ENCODE measurements around the gene GPD1. TPM values are rescaled to one million over a fixed set of nuclear protein-coding genes. Genes with fewer than 3 reads are reported as not detected.

GPD1 gene
- 2.0 and 2.1 TPM in 2 replicates for total RNA-seq
- long read RNA-seq, partial matches to known transcripts: 0 of 4 reads
- long read RNA-seq, other reads (novel, unspliced or antisense): 3 of 4 reads

- H3K27ac Mint-ChIP-seq: peak within 1 kb of the TSS; percentile 29
- peaks cover 18% of the 10 kb centered on the region for H3K4me1 Mint-ChIP-seq (ENCODE audit: low read depth)
- peaks cover 7% of the 10 kb centered on the region for H3K27me3 Mint-ChIP-seq
- H3K36me3 Mint-ChIP-seq (ENCODE audit: insufficient read depth): peaks cover 9% of the 10 kb centered on the region
- DNase-seq (ENCODE audit: low spot score, unreplicated experiment): peak; percentile 37
- TF ChIP-seq, protein P1, sequence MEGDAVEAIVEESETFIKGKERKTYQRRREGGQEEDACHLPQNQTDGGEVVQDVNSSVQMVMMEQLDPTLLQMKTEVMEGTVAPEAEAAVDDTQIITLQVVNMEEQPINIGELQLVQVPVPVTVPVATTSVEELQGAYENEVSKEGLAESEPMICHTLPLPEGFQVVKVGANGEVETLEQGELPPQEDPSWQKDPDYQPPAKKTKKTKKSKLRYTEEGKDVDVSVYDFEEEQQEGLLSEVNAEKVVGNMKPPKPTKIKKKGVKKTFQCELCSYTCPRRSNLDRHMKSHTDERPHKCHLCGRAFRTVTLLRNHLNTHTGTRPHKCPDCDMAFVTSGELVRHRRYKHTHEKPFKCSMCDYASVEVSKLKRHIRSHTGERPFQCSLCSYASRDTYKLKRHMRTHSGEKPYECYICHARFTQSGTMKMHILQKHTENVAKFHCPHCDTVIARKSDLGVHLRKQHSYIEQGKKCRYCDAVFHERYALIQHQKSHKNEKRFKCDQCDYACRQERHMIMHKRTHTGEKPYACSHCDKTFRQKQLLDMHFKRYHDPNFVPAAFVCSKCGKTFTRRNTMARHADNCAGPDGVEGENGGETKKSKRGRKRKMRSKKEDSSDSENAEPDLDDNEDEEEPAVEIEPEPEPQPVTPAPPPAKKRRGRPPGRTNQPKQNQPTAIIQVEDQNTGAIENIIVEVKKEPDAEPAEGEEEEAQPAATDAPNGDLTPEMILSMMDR (IDR thresholded peaks at IDR 0.05; ENCODE audit: unreplicated experiment): peak; percentile 14
- H3K9me3 Mint-ChIP-seq (ENCODE audit: low read depth): no peaks in the 10 kb centered on the region
- no peak within 1 kb of the TSS for H3K4me3 Mint-ChIP-seq (ENCODE audit: low read depth)
Observed at GRCh38 chr12:50103767-50104321, at the start of gene GPD1. TSS of gene GPD1 (plus strand) at chr12:50104008. CDS start at chr12:50104051, 43 bp downstream.

GRCh38 chr12:50055831-50056638 is 47.8 kb upstream of the GPD1 start:
- no peak overlapping the region for H3K27ac Mint-ChIP-seq
- peak overlapping the region; percentile 58 for H3K4me3 Mint-ChIP-seq (ENCODE audit: low read depth)
- peaks cover 72% of the 10 kb centered on the region for H3K27me3 Mint-ChIP-seq
- no peaks in the 10 kb centered on the region for H3K9me3 Mint-ChIP-seq (ENCODE audit: low read depth)
- H3K36me3 Mint-ChIP-seq (ENCODE audit: insufficient read depth): no peaks in the 10 kb centered on the region
- TF ChIP-seq, protein P1 (IDR thresholded peaks at IDR 0.05; ENCODE audit: unreplicated experiment): peak; percentile 94
- H3K4me1 Mint-ChIP-seq (ENCODE audit: low read depth): peaks cover 9% of the 10 kb centered on the region
- DNase-seq (ENCODE audit: low spot score, unreplicated experiment): no peak

DNA sequence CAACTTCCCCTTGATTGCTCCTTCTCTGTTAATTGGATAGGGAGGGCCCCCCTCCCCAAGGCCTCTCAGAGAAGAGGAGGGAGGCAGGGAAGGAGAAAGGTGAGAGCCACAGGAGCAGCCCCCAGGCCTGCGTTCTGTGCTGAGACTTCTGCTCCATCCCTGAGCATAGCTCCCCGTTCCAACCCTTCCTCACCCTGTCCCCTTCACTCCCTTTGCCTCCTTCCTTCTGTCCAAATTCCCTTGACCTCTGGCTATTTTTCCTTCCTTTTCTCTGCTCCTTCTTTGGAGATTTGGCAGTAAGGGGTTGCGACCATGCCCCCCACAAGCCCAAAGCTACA is 47.2 kb upstream of the GPD1 start:
- Mint-ChIP-seq H3K36me3 (ENCODE audit: insufficient read depth) (no peaks in the 10 kb centered on the region), H3K4me1 (ENCODE audit: low read depth) (peaks cover 8% of the 10 kb centered on the region), H3K27me3 (peaks cover 73% of the 10 kb centered on the region), H3K4me3 (ENCODE audit: low read depth) (peak overlapping the region; percentile 79), H3K9me3 (ENCODE audit: low read depth) (no peaks in the 10 kb centered on the region), H3K27ac (no peak overlapping the region)
- no peak for DNase-seq (ENCODE audit: low spot score, unreplicated experiment)
- TF ChIP-seq, protein P1 (IDR thresholded peaks at IDR 0.05; ENCODE audit: unreplicated experiment): no peak

- H3K4me3 Mint-ChIP-seq (ENCODE audit: low read depth): peak within 1 kb of the TSS; percentile 79
- no peaks in the 10 kb centered on the region for H3K36me3 Mint-ChIP-seq (ENCODE audit: insufficient read depth)
- TF ChIP-seq, protein P1 (IDR thresholded peaks at IDR 0.05; ENCODE audit: unreplicated experiment): peak; percentile 29
- no peaks in the 10 kb centered on the region for H3K9me3 Mint-ChIP-seq (ENCODE audit: low read depth)
- peak within 1 kb of the TSS; percentile 26 for H3K27ac Mint-ChIP-seq
- peak; percentile 67 for DNase-seq (ENCODE audit: low spot score, unreplicated experiment)
- peaks cover 73% of the 10 kb centered on the region for H3K27me3 Mint-ChIP-seq
- peaks cover 7% of the 10 kb centered on the region for H3K4me1 Mint-ChIP-seq (ENCODE audit: low read depth)
Observed at GRCh38 chr12:50057000-50057841, 46.6 kb upstream of the GPD1 start, which contains the start of gene ASIC1. TSS of gene ASIC1 (plus strand) at chr12:50057596. CDS start at chr12:50058767, 1,171 bp downstream.
